Epithelial cell of alveolus of lung (primary cell): ENCODE measurements around the gene DEFB132. TPM values are rescaled to one million over a fixed set of nuclear protein-coding genes. Genes with fewer than 3 reads are reported as not detected.

Experiments used
- total RNA-seq: library from RNA; depleted of rRNA; stranded (reverse); fragments of >200 nt; gene quantifications from 2 replicates; pipeline ENCODE4 v1.2.1, GENCODE V29; 2015

Gene DEFB132, protein sequence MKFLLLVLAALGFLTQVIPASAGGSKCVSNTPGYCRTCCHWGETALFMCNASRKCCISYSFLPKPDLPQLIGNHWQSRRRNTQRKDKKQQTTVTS
- total RNA-seq: not detected in 2 replicates

DNA sequence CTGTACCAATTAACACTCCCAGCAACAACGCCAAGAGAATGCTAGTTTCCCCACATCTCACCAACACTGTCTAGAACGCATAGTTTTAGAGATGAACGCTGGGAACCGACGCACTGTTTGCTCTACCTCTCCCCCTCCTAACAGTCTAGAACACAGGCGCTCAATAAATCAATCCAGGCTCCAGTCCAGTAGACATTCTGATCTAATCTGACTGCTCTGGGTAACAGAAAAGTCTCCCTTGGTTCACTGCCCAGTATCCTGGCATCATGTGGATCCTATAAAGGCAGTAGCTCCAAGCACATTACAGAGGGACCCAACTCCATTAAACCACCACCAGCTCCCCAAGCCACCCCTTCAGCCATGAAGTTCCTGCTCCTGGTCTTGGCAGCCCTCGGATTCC lies at the start of gene DEFB132:
Gene DEFB132 (plus strand): TSS at position 306 of the 400 bp plus-strand sequence. CDS start 55 bp downstream, at position 361.

DNA sequence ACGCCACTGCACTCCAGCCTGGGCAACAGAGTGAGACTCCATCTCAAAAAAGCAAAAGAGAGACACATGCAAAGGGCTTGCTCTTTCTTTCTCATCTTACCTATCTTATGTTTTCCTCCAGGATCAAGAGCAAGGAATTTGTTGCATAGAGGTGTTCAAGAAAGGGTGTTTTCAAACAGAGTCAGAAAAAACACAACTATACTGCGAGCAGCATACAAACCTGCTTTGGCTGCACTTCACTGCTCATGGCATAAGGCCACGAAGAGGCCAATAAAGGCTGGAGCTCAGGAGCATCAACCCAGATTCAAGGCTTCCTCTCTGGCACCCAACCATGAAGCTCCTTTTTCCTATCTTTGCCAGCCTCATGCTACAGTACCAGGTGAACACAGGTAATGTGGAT lies 30.6 kb upstream of the DEFB132 start, which contains the start of gene DEFB129:
Gene DEFB129 (plus strand): TSS at position 301 of the 400 bp plus-strand sequence. CDS start 31 bp downstream, at position 332.

DNA sequence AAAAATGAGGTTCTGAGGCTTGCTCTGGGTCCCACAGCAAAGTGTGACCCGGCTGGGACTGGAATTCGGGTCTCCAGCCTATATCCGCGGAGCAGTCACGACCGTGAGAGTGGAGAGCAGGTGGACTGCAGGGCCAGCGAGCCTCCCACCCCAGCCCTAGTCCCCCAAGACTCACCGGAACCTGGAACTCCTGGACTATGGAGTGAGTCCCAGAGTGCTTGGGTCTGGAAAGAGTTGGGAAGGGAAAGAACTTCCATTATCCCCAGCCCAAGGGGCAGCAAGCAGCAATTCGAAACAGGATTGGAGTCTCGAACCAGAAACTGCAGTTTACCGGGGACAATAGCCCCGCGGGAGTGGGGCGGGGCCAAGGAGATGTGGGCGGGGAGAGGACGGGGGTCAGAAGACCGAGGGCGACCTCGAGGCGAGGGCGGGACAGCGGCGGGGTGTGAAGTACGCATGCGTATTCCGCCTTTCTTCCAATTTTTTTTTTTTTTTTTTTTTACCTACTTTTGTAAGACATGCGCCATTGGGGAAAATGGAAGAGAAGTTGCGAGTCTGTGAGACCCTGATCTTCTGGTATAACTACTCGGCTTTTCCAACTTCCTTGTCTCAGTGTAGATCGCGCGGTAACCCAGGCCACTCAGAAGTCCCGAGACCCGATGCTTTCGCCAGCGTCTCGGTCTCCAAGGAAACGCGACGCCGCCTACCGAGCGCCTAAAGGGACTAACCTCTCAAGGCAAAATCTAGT lies 32.7 kb downstream of the DEFB132 start, which contains the start of gene C20orf96:
Gene C20orf96 (minus strand): TSS at position 667 of the 748 bp plus-strand sequence. CDS start 140 bp downstream, at position 527.

GRCh38 chr20:297098-297924 lies 39.8 kb downstream of the DEFB132 start, which contains the start of gene ZCCHC3:
Gene ZCCHC3, plus strand, starts transcription at chr20:297570. Its CDS starts 17 bp downstream, at chr20:297587.

Other genes with a start within 250 kb of the DEFB132 start
- not detected in 2 replicates for gene DEFB125, start 170.1 kb upstream of the DEFB132 start, total RNA-seq
- not detected in 2 replicates for gene DEFB126, start 115.1 kb upstream of the DEFB132 start, total RNA-seq
- gene DEFB127, start 100.3 kb upstream of the DEFB132 start, total RNA-seq: not detected in 2 replicates
- not detected in 2 replicates for gene DEFB128, start 68.0 kb upstream of the DEFB132 start, total RNA-seq
- not detected in 2 replicates for gene DEFB129, start 30.5 kb upstream of the DEFB132 start, total RNA-seq
- 2.7 and 12.9 TPM in 2 replicates for gene C20orf96, start 33.0 kb downstream of the DEFB132 start, total RNA-seq
- 17.6 and 27.9 TPM in 2 replicates for gene ZCCHC3, start 39.8 kb downstream of the DEFB132 start, total RNA-seq
- gene SOX12, start 67.8 kb downstream of the DEFB132 start, total RNA-seq: 11.4 and 12.9 TPM in 2 replicates
- gene NRSN2, start 89.4 kb downstream of the DEFB132 start, total RNA-seq: 66.2 and 69.4 TPM in 2 replicates
- gene TRIB3, start 123.0 kb downstream of the DEFB132 start, total RNA-seq: 34.2 and 202 TPM in 2 replicates
- gene RBCK1, start 150.6 kb downstream of the DEFB132 start, total RNA-seq: 115 and 128 TPM in 2 replicates
- 27.2 and 32.7 TPM in 2 replicates for gene TBC1D20, start 204.8 kb downstream of the DEFB132 start, total RNA-seq